ENCODE results near the gene ST6GAL1.

- TF ChIP-seq ETS1 (IDR thresholded peaks at IDR 0.05), result no peak
- no peak for TF ChIP-seq POLR2AphosphoS5 (IDR thresholded peaks at IDR 0.05; ENCODE audit: low read depth)
- TF ChIP-seq CTCF (conservative IDR thresholded peaks at IDR 0.05; ENCODE audit: low read depth in 2 of 2), result no peak
- no peak for TF ChIP-seq EZH2phosphoT487 (IDR thresholded peaks at IDR 0.05; ENCODE audit: unreplicated experiment)
- no peak for TF ChIP-seq REST (IDR thresholded peaks at IDR 0.05; ENCODE audit: unreplicated experiment)
- TF ChIP-seq EZH2 (IDR thresholded peaks at IDR 0.05; ENCODE audit: low read depth, unreplicated experiment), result no peak
- TF ChIP-seq STAT1 (IDR thresholded peaks at IDR 0.05; ENCODE audit: unreplicated experiment), result no peak
These were observed 76.7 kb downstream of the ST6GAL1 start for GRCh38 chr3:187006864-187007630.
